IMR-90 (cell line): ENCODE data around the gene AGTPBP1. TPM values are rescaled to one million over a fixed set of nuclear protein-coding genes. Genes with fewer than 3 reads are reported as not detected.

Source experiments
- ATAC-seq: fragments of 200-7000 bp; cut with Tn5 transposase; 2 replicates; pipeline ENCODE4 v1.9.1; 2020; ENCODE audit warnings: low read depth, mild to moderate bottlenecking, moderate library complexity
- BruUV-seq: library from RNA; stranded (reverse); fragments of 400-500 nt; replicated peaks from 2 replicates; lab custom pipeline; 2021; lab: Mats Ljungman, UMichigan
- CTCF ChIA-PET: fragments of 300-600 bp; formaldehyde crosslinking; extraction: SDS; loops from one replicate; lab custom pipeline; 2021; ENCODE audit warnings: antibody characterized with exemption; lab: Yijun Ruan, JAX
- POLR2A ChIA-PET: fragments of 300-600 bp; sonication (Branson Sonifier 250); formaldehyde crosslinking; loops from one replicate; lab custom pipeline; 2022; ENCODE audit warnings: antibody characterized with exemption; ENCODE audit not compliant: unreplicated experiment; lab: Charles Lee
- DNase-seq: peaks from one replicate; pipeline ENCODE4 v3.0.0; 2013
- H2AFZ ChIP-seq: replicated peaks from 2 replicates; pipeline ENCODE3; 2013; ENCODE audit warnings: low read length, mild to moderate bottlenecking; ENCODE audit not compliant: poor library complexity
- H2AK5ac ChIP-seq: 2 replicates; pipeline ENCODE4 v1.6.1; 2013; ENCODE audit warnings: low read depth, low read length, inconsistent platforms
- H2AK9ac ChIP-seq: replicated peaks from 2 replicates; pipeline ENCODE3; 2013; ENCODE audit warnings: mild to moderate bottlenecking, low read depth, low read length, moderate library complexity; ENCODE audit not compliant: poor library complexity
- H2BK120ac ChIP-seq: 2 replicates; pipeline ENCODE4 v1.6.1; 2013; ENCODE audit warnings: low read depth, low read length, inconsistent platforms
- H2BK15ac ChIP-seq: 3 replicates; pipeline ENCODE4 v1.6.1; 2013; ENCODE audit warnings: low read depth, low read length, inconsistent platforms
- H2BK20ac ChIP-seq: 2 replicates; pipeline ENCODE4 v1.6.1; 2013; ENCODE audit warnings: low read depth, mild to moderate bottlenecking, inconsistent platforms, low read length, moderate library complexity
- H2BK5ac ChIP-seq: 2 replicates; pipeline ENCODE4 v1.6.1; 2013; ENCODE audit warnings: mild to moderate bottlenecking, low read depth, low read length, inconsistent platforms; ENCODE audit not compliant: poor library complexity, severe bottlenecking
- H3K14ac ChIP-seq: replicated peaks from 2 replicates; pipeline ENCODE4 v1.6.1; 2013; ENCODE audit warnings: low read depth, low read length, inconsistent platforms
- H3K18ac ChIP-seq: 2 replicates; pipeline ENCODE4 v1.6.1; 2013; ENCODE audit warnings: low read depth, low read length, control low read depth
- H3K23ac ChIP-seq: 2 replicates; pipeline ENCODE4 v1.6.1; 2013; ENCODE audit warnings: low read depth, low read length, inconsistent platforms
- H3K27ac ChIP-seq: 2 replicates; pipeline ENCODE4 v1.5.1; 2013; ENCODE audit warnings: mild to moderate bottlenecking, control low read depth, low read length; ENCODE audit not compliant: insufficient read depth
- H3K27me3 ChIP-seq: 2 replicates; pipeline ENCODE4 v1.6.1; 2013; ENCODE audit warnings: low read length; ENCODE audit not compliant: control insufficient read depth, insufficient read depth
- H3K36me3 ChIP-seq: 2 replicates; pipeline ENCODE4 v1.6.1; 2013; ENCODE audit warnings: low read length, mixed read lengths; ENCODE audit not compliant: control insufficient read depth, insufficient read depth
- H3K4ac ChIP-seq: 2 replicates; pipeline ENCODE4 v1.6.1; 2013; ENCODE audit warnings: low read depth, low read length, inconsistent platforms
- H3K4me1 ChIP-seq: 2 replicates; pipeline ENCODE4 v1.6.1; 2013; ENCODE audit warnings: low read length, mixed read lengths; ENCODE audit not compliant: control insufficient read depth, insufficient read depth
- H3K4me2 ChIP-seq: 2 replicates; pipeline ENCODE4 v1.6.1; 2013; ENCODE audit warnings: low read depth, mild to moderate bottlenecking, control low read depth, low read length, moderate library complexity
- H3K4me3 ChIP-seq: 2 replicates; pipeline ENCODE4 v1.5.1; 2013; ENCODE audit warnings: low read depth, mild to moderate bottlenecking, control low read depth, low read length, moderate library complexity; ENCODE audit not compliant: insufficient read depth
- H3K56ac ChIP-seq: 2 replicates; pipeline ENCODE4 v1.6.1; 2013; ENCODE audit warnings: low read length, inconsistent platforms; ENCODE audit not compliant: insufficient read depth; ENCODE audit errors: extremely low read depth
- H3K79me1 ChIP-seq, 2 experiments: 2 replicates each; pipeline ENCODE4 v1.6.1; 2013; ENCODE audit warnings: low read length in 2 of 2, inconsistent platforms in 1 of 2, low read depth in 1 of 2
- H3K9ac ChIP-seq: 2 replicates; pipeline ENCODE4 v1.6.1; 2013; ENCODE audit warnings: low read depth, low read length, control low read depth
- H3K9me1 ChIP-seq: 2 replicates; pipeline ENCODE4 v1.6.1; 2013; ENCODE audit warnings: low read length, inconsistent platforms; ENCODE audit not compliant: insufficient read depth
- H3K9me3 ChIP-seq: 2 replicates; pipeline ENCODE4 v1.6.1; 2013; ENCODE audit warnings: low read length; ENCODE audit not compliant: control insufficient read depth, insufficient read depth
- H4K20me1 ChIP-seq: 2 replicates; pipeline ENCODE4 v1.6.1; 2013; ENCODE audit warnings: low read length, inconsistent platforms; ENCODE audit not compliant: insufficient read depth
- H4K5ac ChIP-seq: 2 replicates; pipeline ENCODE4 v1.6.1; 2013; ENCODE audit warnings: mild to moderate bottlenecking, low read depth, low read length, control low read depth
- H4K8ac ChIP-seq, 2 experiments: 2 replicates each; pipeline ENCODE4 v1.6.1; 2013; ENCODE audit warnings: low read depth in 2 of 2, low read length in 2 of 2, control low read depth in 1 of 2, inconsistent platforms in 1 of 2
- H4K91ac ChIP-seq: 2 replicates; pipeline ENCODE4 v1.6.1; 2013; ENCODE audit warnings: low read depth, low read length, inconsistent platforms; ENCODE audit not compliant: insufficient read depth
- BHLHE40 ChIP-seq: fragments of 150-350 bp; IDR thresholded peaks from 2 replicates; pipeline ENCODE4 v1.6.1; 2016; ENCODE audit warnings: mild to moderate bottlenecking, low read depth, low read length
- WGBS, 2 experiments: methylation state at CpG; one replicate each; pipeline versions ENCODE4 v1.1.5 to v1.1.7; 2013; ENCODE audit warnings: missing lambda C conversion rate in 2 of 2; ENCODE audit not compliant: insufficient read length in 1 of 2; ENCODE audit errors: extremely low coverage in 2 of 2; 5-methylcytosine and 5-hydroxymethylcytosine counted together
- dilution Hi-C: fragments of 300-500 bp; cut with HindIII; formaldehyde crosslinking; loops from one replicate; pipeline ENCODE4 v1.14.3; 2018; ENCODE audit warnings: low sequenced_read_pairs; ENCODE audit not compliant: unreplicated experiment
- in situ Hi-C: fragments of 300-500 bp; cut with MboI; formaldehyde crosslinking; loops from 3 replicates; pipeline ENCODE4 v1.14.3; 2019; ENCODE audit warnings: low sequenced_read_pairs, inconsistent platforms, mixed read lengths
- intact Hi-C: fragments of 100-400 bp; cut with micrococcal nuclease; formaldehyde crosslinking; loops from 2 replicates; pipeline ENCODE4 v1.10.0; 2022
- polyA plus RNA-seq, 3 experiments: library from polyadenylated mRNA; depleted of rRNA; stranded (reverse); fragments of >200 nt; gene quantifications; 2 replicates each; pipeline ENCODE4 v1.2.3, GENCODE V29; 2012; ENCODE audit warnings: low replicate concordance in 1 of 3
- total RNA-seq: library from RNA; depleted of rRNA; stranded (reverse); fragments of >200 nt; gene quantifications from 2 replicates; pipeline ENCODE4 v1.2.3, GENCODE V29; 2012

AGTPBP1 gene
- total and polyA plus RNA-seq, 2 of the 4 experiments (the other 2 are of a cell fraction): 3.3 to 9.0 TPM

GRCh38 chr9:85744480-85744879 is 2.7 kb upstream of the AGTPBP1 start:
- no peak for TF ChIP-seq BHLHE40
- POLR2A ChIA-PET: no interaction called here
- no TSS peak for BruUV-seq

More at GRCh38 chr9:85744480-85744879, 2.7 kb upstream of the AGTPBP1 start:
- DNase-seq (no peak), ATAC-seq (no peak)
- H2BK5ac ChIP-seq: no peak overlapping the region
- H2AFZ ChIP-seq: no peak overlapping the region
- H2AK9ac ChIP-seq: no peak overlapping the region
- H3K9me3 ChIP-seq: no peaks in the 10 kb centered on the region
- no peak overlapping the region for H3K4ac ChIP-seq
- WGBS, 2 experiments: 90% methylated on average over 2 of the region's 7 CpGs; no CpG with 5 or more reads in 1 of the 2 experiments
- H3K4me1 ChIP-seq: no peaks in the 10 kb centered on the region
- H3K23ac ChIP-seq: no peak overlapping the region
- CTCF ChIA-PET: no interaction called here
- no peak overlapping the region for H3K27ac ChIP-seq
- H3K56ac ChIP-seq: no peak overlapping the region
- no peak overlapping the region for H2BK15ac ChIP-seq
- intact Hi-C loops: no loop called here
- H4K5ac ChIP-seq: no peak overlapping the region
- no peak overlapping the region for H4K8ac ChIP-seq
- no peak overlapping the region for H3K4me2 ChIP-seq
- H3K18ac ChIP-seq: no peak overlapping the region
- H3K79me1 ChIP-seq: 0 out of 4 replicates have a peak, but pooled peaks cover 0 to 3% of the 10 kb centered on the region in 2 experiments
- H2BK120ac ChIP-seq: no peak overlapping the region
- peaks cover 17% of the 10 kb centered on the region for H3K27me3 ChIP-seq
- in situ Hi-C loops: no loop called here
- no peak overlapping the region for H2BK20ac ChIP-seq
- H4K20me1 ChIP-seq: no peaks in the 10 kb centered on the region
- H3K4me3 ChIP-seq: no peak overlapping the region
- H4K91ac ChIP-seq: no peak overlapping the region
- dilution Hi-C loops: no loop called here
- no peak overlapping the region for H2AK5ac ChIP-seq
- no peak overlapping the region for H3K14ac ChIP-seq
- H3K9ac ChIP-seq: no peak overlapping the region
- H3K36me3 ChIP-seq: no peaks in the 10 kb centered on the region
- H3K9me1 ChIP-seq: 0 out of 2 replicates have a peak, but pooled peaks cover 5% of the 10 kb centered on the region
